DOHH2 (cell line): ENCODE data around the gene NEK7.

Experiments
- CTCF ChIP-seq: fragments of 200-600 bp; sonication (generic); IDR thresholded peaks from one replicate; pipeline ENCODE4 v1.5.1; 2014; ENCODE audit warnings: antibody characterized with exemption, mild to moderate bottlenecking, low read depth, low read length; ENCODE audit not compliant: poor library complexity, severe bottlenecking
- EZH2phosphoT487 ChIP-seq: fragments of 200-600 bp; sonication (generic); IDR thresholded peaks from 2 replicates; pipeline ENCODE4 v1.6.1; 2017; ENCODE audit warnings: borderline replicate concordance, mild to moderate bottlenecking, antibody characterized with exemption, low read length, moderate library complexity, mixed read lengths

- TF ChIP-seq CTCF = no peak
- no peak for TF ChIP-seq EZH2phosphoT487
Observed at GRCh38 chr1:198212126-198212525, 55.3 kb downstream of the NEK7 start.
